H1 (cell line): ENCODE data around the gene ACAD11. TPM values are rescaled to one million over a fixed set of nuclear protein-coding genes. Genes with fewer than 3 reads are reported as not detected.

Experiments used
- CTCF ChIA-PET: fragments of 300-600 bp; sonication (Branson Sonifier 250); formaldehyde crosslinking; loops from one replicate; lab custom pipeline; 2021; ENCODE audit not compliant: partially characterized antibody; lab: Charles Lee
- POLR2A ChIA-PET: fragments of 300-600 bp; sonication (Branson Sonifier 250); formaldehyde crosslinking; loops from one replicate; lab custom pipeline; 2021; ENCODE audit warnings: inconsistent platforms; ENCODE audit not compliant: partially characterized antibody; lab: Charles Lee
- DNase-seq, 2 experiments: peaks; one replicate each; pipeline versions ENCODE4 v3.0.0 to v3.0.0-alpha.2; 2010 to 2022; ENCODE audit warnings: low spot score in 2 of 2, low read depth in 1 of 2, mixed read lengths in 1 of 2
- FAIRE-seq: peaks from 2 replicates; lab custom pipeline; 2011; peaks lifted over from hg19 to GRCh38; lab: Jason Lieb, UNC
- H2AFZ ChIP-seq: 2 replicates; pipeline ENCODE4 v1.8.1; 2012; ENCODE audit warnings: low read length, inconsistent platforms
- H2AK5ac ChIP-seq: 2 replicates; pipeline ENCODE4 v1.6.1; 2013; ENCODE audit warnings: low read depth, low read length
- H2BK120ac ChIP-seq: replicated peaks from 2 replicates; pipeline ENCODE3; 2013; ENCODE audit warnings: low read depth, low read length, inconsistent platforms
- H2BK12ac ChIP-seq: 2 replicates; pipeline ENCODE4 v1.6.1; 2013; ENCODE audit warnings: low read depth, low read length
- H2BK15ac ChIP-seq: 2 replicates; pipeline ENCODE4 v1.6.1; 2013; ENCODE audit warnings: low read length
- H2BK20ac ChIP-seq: 2 replicates; pipeline ENCODE4 v1.6.1; 2013; ENCODE audit warnings: low read length
- H2BK5ac ChIP-seq: 2 replicates; pipeline ENCODE4 v1.6.1; 2013; ENCODE audit warnings: low read depth, low read length
- H3K14ac ChIP-seq: 2 replicates; pipeline ENCODE4 v1.6.1; 2013; ENCODE audit warnings: inconsistent platforms; ENCODE audit not compliant: insufficient read length
- H3K18ac ChIP-seq: 2 replicates; pipeline ENCODE4 v1.6.1; 2013; ENCODE audit warnings: low read length; ENCODE audit errors: extremely low read depth
- H3K23ac ChIP-seq: 2 replicates; pipeline ENCODE4 v1.6.1; 2013; ENCODE audit warnings: inconsistent platforms; ENCODE audit not compliant: insufficient read length
- H3K23me2 ChIP-seq: 2 replicates; pipeline ENCODE4 v1.6.1; 2013; ENCODE audit warnings: low read depth, low read length
- H3K27ac ChIP-seq: 2 replicates; pipeline ENCODE4 v1.6.1; 2011; ENCODE audit warnings: low read depth, low read length, inconsistent platforms
- H3K27me3 ChIP-seq, 4 experiments: replicated peaks in 1 of 4; 1 replicate in 1 of 4; 2 replicates in 3 of 4; pipeline versions ENCODE4 v1.6.1 to v1.8.1; 2011 to 2013; ENCODE audit warnings: low read length in 3 of 4, mild to moderate bottlenecking in 3 of 4, inconsistent platforms in 2 of 4, mixed read lengths in 2 of 4, moderate library complexity in 1 of 4; ENCODE audit not compliant: control insufficient read depth in 3 of 4, insufficient read depth in 3 of 4; ENCODE audit errors: extremely low read depth in 1 of 4
- H3K36me3 ChIP-seq, 4 experiments: 2 replicates each; pipeline versions ENCODE4 v1.6.1 to v1.8.1; 2011 to 2013; ENCODE audit warnings: mild to moderate bottlenecking in 4 of 4, low read length in 3 of 4, moderate library complexity in 2 of 4, control low read depth in 1 of 4, inconsistent platforms in 1 of 4; ENCODE audit not compliant: insufficient read depth in 4 of 4, control insufficient read depth in 2 of 4
- H3K4ac ChIP-seq: replicated peaks from 2 replicates; pipeline ENCODE3; 2013; ENCODE audit warnings: low read length, low read depth, mixed read lengths, inconsistent platforms; ENCODE audit not compliant: insufficient read length
- H3K4me1 ChIP-seq, 4 experiments: replicated peaks in 1 of 4; 1 replicate in 1 of 4; 2 replicates in 3 of 4; pipeline versions ENCODE4 v1.6.1 to v1.8.1; 2011 to 2013; ENCODE audit warnings: low read length in 3 of 4, inconsistent platforms in 2 of 4, mixed read lengths in 1 of 4; ENCODE audit not compliant: insufficient read depth in 4 of 4, control insufficient read depth in 3 of 4
- H3K4me2 ChIP-seq, 2 experiments: 2 replicates each; pipeline versions ENCODE4 v1.6.1 to v1.8.1; 2011 to 2013; ENCODE audit warnings: low read depth in 2 of 2, low read length in 2 of 2, control low read depth in 1 of 2, inconsistent platforms in 1 of 2, mild to moderate bottlenecking in 1 of 2; ENCODE audit not compliant: insufficient read depth in 1 of 2
- H3K4me3 ChIP-seq, 4 experiments: fragments of 200-600, 300-600 bp in 1 of 4; sonication (generic), shearing (Covaris generic), sonication (Bioruptor Twin) in 1 of 4; 2 replicates each; pipeline versions ENCODE4 v1.5.1 to v1.8.1; 2011 to 2016; ENCODE audit warnings: low read length in 4 of 4, low read depth in 3 of 4, control low read depth in 2 of 4, inconsistent platforms in 2 of 4, mild to moderate bottlenecking in 2 of 4, mixed read lengths in 1 of 4, moderate library complexity in 1 of 4; ENCODE audit not compliant: insufficient read depth in 2 of 4; ENCODE audit errors: extremely low read depth in 1 of 4
- H3K56ac ChIP-seq: replicated peaks from 2 replicates; pipeline ENCODE3; 2013; ENCODE audit warnings: low read depth, mild to moderate bottlenecking, mixed read lengths, low read length, inconsistent platforms; ENCODE audit not compliant: insufficient read length
- H3K79me1 ChIP-seq: 2 replicates; pipeline ENCODE4 v1.6.1; 2013; ENCODE audit warnings: low read depth, low read length, control low read depth
- H3K79me2 ChIP-seq, 2 experiments: 2 replicates each; pipeline versions ENCODE4 v1.6.1 to v1.8.1; 2012 to 2013; ENCODE audit warnings: low read length in 2 of 2, mild to moderate bottlenecking in 2 of 2, inconsistent platforms in 1 of 2; ENCODE audit not compliant: insufficient read depth in 2 of 2, control insufficient read depth in 1 of 2
- H3K9ac ChIP-seq, 4 experiments: replicated peaks in 1 of 4; 1 replicate in 1 of 4; 2 replicates in 3 of 4; pipeline versions ENCODE4 v1.6.1 to v1.8.1; 2011 to 2013; ENCODE audit warnings: low read depth in 3 of 4, low read length in 3 of 4, control low read depth in 2 of 4, mild to moderate bottlenecking in 2 of 4, moderate library complexity in 2 of 4, inconsistent platforms in 1 of 4; ENCODE audit errors: extremely low read depth in 1 of 4
- H3K9me3 ChIP-seq, 2 experiments: 2 replicates each; pipeline versions ENCODE4 v1.6.1 to v1.8.1; 2012 to 2013; ENCODE audit warnings: mild to moderate bottlenecking in 2 of 2, moderate library complexity in 2 of 2, control low read depth in 1 of 2, inconsistent platforms in 1 of 2, low read depth in 1 of 2, low read length in 1 of 2, mixed read lengths in 1 of 2; ENCODE audit not compliant: insufficient read depth in 2 of 2
- H4K20me1 ChIP-seq, 2 experiments: replicated peaks in 1 of 2; 2 replicates each; pipeline versions ENCODE3 to v1.8.1; 2011 to 2013; ENCODE audit warnings: inconsistent platforms in 2 of 2, low read length in 2 of 2, mild to moderate bottlenecking in 1 of 2; ENCODE audit not compliant: insufficient read depth in 2 of 2, control insufficient read depth in 1 of 2
- H4K5ac ChIP-seq: 2 replicates; pipeline ENCODE4 v1.6.1; 2013; ENCODE audit warnings: low read length, low read depth, mixed read lengths, inconsistent platforms; ENCODE audit not compliant: insufficient read length
- H4K8ac ChIP-seq: 2 replicates; pipeline ENCODE4 v1.8.0; 2013; ENCODE audit warnings: mild to moderate bottlenecking, moderate library complexity, low read length, inconsistent platforms; ENCODE audit not compliant: insufficient read depth; ENCODE audit errors: extremely low read depth
- H4K91ac ChIP-seq: replicated peaks from 2 replicates; pipeline ENCODE3; 2013; ENCODE audit warnings: low read length, mixed read lengths, inconsistent platforms; ENCODE audit not compliant: insufficient read length
- JUND ChIP-seq: IDR thresholded peaks from 2 replicates; pipeline ENCODE4 v1.6.1; 2011; ENCODE audit warnings: mild to moderate bottlenecking, improper control_type of control experiment, low read length
- NANOG ChIP-seq: IDR thresholded peaks from 2 replicates; pipeline ENCODE4 v1.6.1; 2011; ENCODE audit warnings: low read length, low read depth, mild to moderate bottlenecking, inconsistent platforms; ENCODE audit not compliant: insufficient read depth, poor library complexity, severe bottlenecking
- SAP30 ChIP-seq: fragments of 300-600 bp; sonication (generic); IDR thresholded peaks from 2 replicates; pipeline ENCODE4 v1.7.1; 2012; ENCODE audit warnings: low read length, moderate library complexity, mild to moderate bottlenecking, inconsistent platforms; ENCODE audit not compliant: insufficient read depth, insufficient replicate concordance
- SP2 ChIP-seq: IDR thresholded peaks from 2 replicates; pipeline ENCODE4 v1.6.1; 2012; ENCODE audit warnings: mild to moderate bottlenecking, low read length, inconsistent platforms
- TAF7 ChIP-seq: optimal IDR thresholded peaks from 2 replicates; pipeline ENCODE3; 2011; ENCODE audit warnings: low read depth, mild to moderate bottlenecking, inconsistent platforms, low read length, moderate library complexity, borderline replicate concordance
- WGBS, 2 experiments: shearing (Covaris generic) in 1 of 2; methylation state at CpG; one replicate each; pipeline versions ENCODE4 v1.1.6 to v1.1.7; 2013 to 2015; ENCODE audit warnings: low lambda C conversion rate in 2 of 2, mixed read lengths in 2 of 2, inconsistent platforms in 1 of 2, low coverage in 1 of 2, missing lambda C conversion rate in 1 of 2; ENCODE audit not compliant: insufficient replicate concordance in 2 of 2, insufficient coverage in 1 of 2, insufficient read length in 1 of 2; ENCODE audit errors: extremely low coverage in 1 of 2, missing lambda C conversion rate in 1 of 2; 5-methylcytosine and 5-hydroxymethylcytosine counted together
- polyA plus RNA-seq, 7 experiments: library from polyadenylated mRNA; depleted of rRNA in 3 of 7; stranded (reverse) in 5 of 7; unstranded in 2 of 7; fragments of >200 nt in 5 of 7; fragments of 200-250 nt in 2 of 7; gene quantifications; 1 replicate in 5 of 7; 2 replicates in 1 of 7; 4 replicates in 1 of 7; pipeline versions ENCODE4 v1.2.1 to v1.2.3, GENCODE V29; 2011 to 2013; ENCODE audit warnings: missing spikeins in 2 of 7, mixed read lengths in 2 of 7
- total RNA-seq: library from RNA; stranded (reverse); fragmentation: NEBNext Ultra II Directional; extraction: Animal tissue kit (Norgen Biotek cat#: 25700); gene quantifications from 2 replicates; pipeline ENCODE4 v1.2.1, GENCODE V29; 2021
- TF ChIP-seq, protein P1 (sequence below): IDR thresholded peaks from 2 replicates; pipeline ENCODE4 v1.6.1; 2012; ENCODE audit warnings: low read length, inconsistent platforms
- TF ChIP-seq, protein P2 (sequence below): IDR thresholded peaks from 2 replicates; pipeline ENCODE4 v1.6.1; 2011; ENCODE audit warnings: low read length, improper control_type of control experiment

ACAD11 gene
- total and polyA plus RNA-seq, 2 of the 8 experiments (the other 6 are each of a cell fraction or from before 2014, with no cell fraction given) = 5.5 to 11.0 TPM

DNA sequence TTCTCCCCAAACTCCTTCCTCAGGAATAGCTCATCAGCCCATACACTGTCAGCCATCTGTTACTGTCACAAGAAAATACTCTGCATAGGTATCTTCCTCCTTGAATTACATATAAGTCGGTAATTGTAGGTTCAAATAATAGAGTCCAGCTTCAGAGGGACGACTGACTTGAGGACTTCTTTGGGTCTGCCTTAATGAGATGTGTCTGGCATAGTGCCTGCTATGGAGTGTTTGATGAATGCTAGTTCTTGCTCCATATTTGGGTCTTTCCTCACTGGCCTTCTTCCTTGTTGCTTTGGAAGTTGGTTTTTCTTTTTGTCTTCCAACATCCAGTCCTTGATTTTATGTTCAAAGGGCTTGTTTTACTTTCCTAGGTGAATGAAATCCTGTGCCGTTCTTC lies 129.0 kb downstream of the ACAD11 start:
- no peak overlapping the region for H3K23ac ChIP-seq
- H2BK120ac ChIP-seq = no peak overlapping the region
- H3K36me3 ChIP-seq = peaks cover 4 to 38% (median 25%) of the 10 kb centered on the region in 4 experiments; a peak in 6 of 8 replicates
- no peaks in the 10 kb centered on the region for H3K27me3 ChIP-seq
- H4K91ac ChIP-seq = no peak overlapping the region
- H3K79me1 ChIP-seq = no peaks in the 10 kb centered on the region
- DNase-seq (no peak), FAIRE-seq (no peak)
- H3K4me1 ChIP-seq = no peaks in the 10 kb centered on the region
- no peak overlapping the region for H3K4me3 ChIP-seq
- H3K27ac ChIP-seq = no peak overlapping the region
- WGBS, 2 experiments = 81% methylated on average over 3 of the region's 3 CpGs; no CpG with 5 or more reads in 1 of the 2 experiments
- H3K79me2 ChIP-seq = no peaks in the 10 kb centered on the region
- no peak overlapping the region for H4K8ac ChIP-seq
- no peak overlapping the region for H3K56ac ChIP-seq
- ChIA-PET CTCF (interaction anchor here (0.8 to 1.2 kb wide), 3 partner anchors 9 to 273 kb away, joined by 3 to 4 read pairs (median 3); no protein-coding TSS in a partner anchor), POLR2A (no interaction called here)
- no peak overlapping the region for H3K18ac ChIP-seq
- peaks cover 0 to 2% of the 10 kb centered on the region in 2 experiments for H4K20me1 ChIP-seq
- no peak overlapping the region for H2AK5ac ChIP-seq
- no peak overlapping the region for H2BK5ac ChIP-seq
- no peak overlapping the region for H2BK15ac ChIP-seq
- H3K9ac ChIP-seq = no peak overlapping the region
- H2BK20ac ChIP-seq = no peak overlapping the region
- no peaks in the 10 kb centered on the region for H3K23me2 ChIP-seq
- H2BK12ac ChIP-seq = no peak overlapping the region
- no peaks in the 10 kb centered on the region for H3K9me3 ChIP-seq
- H3K14ac ChIP-seq = no peak overlapping the region
- no peak overlapping the region for H3K4ac ChIP-seq
- H2AFZ ChIP-seq = no peak overlapping the region
- H4K5ac ChIP-seq = no peak overlapping the region
- TF ChIP-seq SAP30 (no peak), SP2 (no peak), NANOG (no peak), TAF7 (no peak), JUND (no peak)
- TF ChIP-seq, protein P1, sequence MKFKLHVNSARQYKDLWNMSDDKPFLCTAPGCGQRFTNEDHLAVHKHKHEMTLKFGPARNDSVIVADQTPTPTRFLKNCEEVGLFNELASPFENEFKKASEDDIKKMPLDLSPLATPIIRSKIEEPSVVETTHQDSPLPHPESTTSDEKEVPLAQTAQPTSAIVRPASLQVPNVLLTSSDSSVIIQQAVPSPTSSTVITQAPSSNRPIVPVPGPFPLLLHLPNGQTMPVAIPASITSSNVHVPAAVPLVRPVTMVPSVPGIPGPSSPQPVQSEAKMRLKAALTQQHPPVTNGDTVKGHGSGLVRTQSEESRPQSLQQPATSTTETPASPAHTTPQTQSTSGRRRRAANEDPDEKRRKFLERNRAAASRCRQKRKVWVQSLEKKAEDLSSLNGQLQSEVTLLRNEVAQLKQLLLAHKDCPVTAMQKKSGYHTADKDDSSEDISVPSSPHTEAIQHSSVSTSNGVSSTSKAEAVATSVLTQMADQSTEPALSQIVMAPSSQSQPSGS = no peak
- TF ChIP-seq, protein P2, sequence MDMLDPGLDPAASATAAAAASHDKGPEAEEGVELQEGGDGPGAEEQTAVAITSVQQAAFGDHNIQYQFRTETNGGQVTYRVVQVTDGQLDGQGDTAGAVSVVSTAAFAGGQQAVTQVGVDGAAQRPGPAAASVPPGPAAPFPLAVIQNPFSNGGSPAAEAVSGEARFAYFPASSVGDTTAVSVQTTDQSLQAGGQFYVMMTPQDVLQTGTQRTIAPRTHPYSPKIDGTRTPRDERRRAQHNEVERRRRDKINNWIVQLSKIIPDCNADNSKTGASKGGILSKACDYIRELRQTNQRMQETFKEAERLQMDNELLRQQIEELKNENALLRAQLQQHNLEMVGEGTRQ = no peak
- TF ChIP-seq, all 59 proteins: peak for 0
- no peak overlapping the region for H3K4me2 ChIP-seq
